GM18909 (cell line): ENCODE measurements around the gene GRID1.

Source experiments
- ATAC-seq: cut with Tn5 transposase; IDR thresholded peaks from one replicate; pipeline ENCODE4 v1.9.1; 2021; ENCODE audit warnings: mild to moderate bottlenecking; ENCODE audit not compliant: unreplicated experiment, poor library complexity

Gene GRID1

GRCh38 chr10:86299562-86299961 is 67.0 kb downstream of the GRID1 start:
- no peak for ATAC-seq

- ATAC-seq = no peak
Measured at GRCh38 chr10:86298501-86299001, 68.0 kb downstream of the GRID1 start.

GRCh38 chr10:86295791-86296190 is 70.8 kb downstream of the GRID1 start:
- no peak for ATAC-seq

GRCh38 chr10:86295351-86295750 is 71.2 kb downstream of the GRID1 start:
- ATAC-seq = no peak

- no peak for ATAC-seq
Measured at GRCh38 chr10:86294346-86295265, 72.0 kb downstream of the GRID1 start.

- no peak for ATAC-seq
Measured at GRCh38 chr10:86293396-86293791, 73.2 kb downstream of the GRID1 start.

GRCh38 chr10:86292462-86293395 is 73.9 kb downstream of the GRID1 start:
- ATAC-seq = no peak

- ATAC-seq = no peak
Measured at GRCh38 chr10:86291616-86292340, 74.8 kb downstream of the GRID1 start.

GRCh38 chr10:86290933-86291615 is 75.5 kb downstream of the GRID1 start:
- no peak for ATAC-seq

GRCh38 chr10:86289577-86289868 is 77.1 kb downstream of the GRID1 start:
- ATAC-seq = no peak

- ATAC-seq = no peak
Measured at GRCh38 chr10:86288695-86289576, 77.7 kb downstream of the GRID1 start.

- ATAC-seq = no peak
Measured at GRCh38 chr10:86287966-86288579, 78.5 kb downstream of the GRID1 start.

- no peak for ATAC-seq
Measured at GRCh38 chr10:86287110-86287793, 79.3 kb downstream of the GRID1 start.

GRCh38 chr10:86286236-86287109 is 80.1 kb downstream of the GRID1 start:
- no peak for ATAC-seq

- ATAC-seq = no peak
Measured at GRCh38 chr10:86285136-86285790, 81.3 kb downstream of the GRID1 start.

GRCh38 chr10:86284355-86285105 is 82.1 kb downstream of the GRID1 start:
- ATAC-seq = no peak
